Activated CD4-positive, alpha-beta memory T cell treated with anti-CD3 and anti-CD28 coated beads, Interleukin-2, amount 10 ng/mL, durations not matched to agents 7 days and 5 days (primary cell): ENCODE measurements around the gene CRAMP1. TPM values are rescaled to one million over a fixed set of nuclear protein-coding genes. Genes with fewer than 3 reads are reported as not detected.

Experiments used
- CTCF ChIA-PET: fragments of 350-600 bp; sonication (Branson Sonifier 250); formaldehyde crosslinking; loops from one replicate; lab custom pipeline; 2021; ENCODE audit warnings: antibody characterized with exemption, inconsistent platforms; lab: Charles Lee
- POLR2A ChIA-PET: fragments of 350-600 bp; sonication (Branson Sonifier 250); formaldehyde crosslinking; loops from one replicate; lab custom pipeline; 2021; ENCODE audit warnings: antibody characterized with exemption; lab: Charles Lee
- DNase-seq: peaks from one replicate; pipeline ENCODE4 v3.0.0-alpha.2; 2020
- H3K27ac Mint-ChIP-seq: one replicate; pipeline ENCODE4 v1.8.0; 2021; ENCODE audit warnings: mild to moderate bottlenecking, mixed read lengths
- H3K27me3 Mint-ChIP-seq: one replicate; pipeline ENCODE4 v1.8.0; 2021; ENCODE audit warnings: mixed read lengths
- H3K36me3 Mint-ChIP-seq: one replicate; pipeline ENCODE4 v1.8.0; 2021; ENCODE audit warnings: low read depth, mixed read lengths
- H3K4me1 Mint-ChIP-seq: one replicate; pipeline ENCODE4 v1.8.0; 2021; ENCODE audit warnings: mixed read lengths
- H3K4me3 Mint-ChIP-seq: one replicate; pipeline ENCODE4 v1.8.0; 2021; ENCODE audit warnings: mild to moderate bottlenecking, mixed read lengths
- H3K9me3 Mint-ChIP-seq: one replicate; pipeline ENCODE4 v1.8.0; 2021; ENCODE audit warnings: mixed read lengths
- total RNA-seq, 2 experiments: library from RNA; stranded (reverse); gene quantifications; one replicate each; pipeline ENCODE4 v1.2.3, GENCODE V29; 2021

CRAMP1 gene
- total RNA-seq, 2 experiments from 2014 or later = 24.2 to 24.5 TPM

- H3K36me3 Mint-ChIP-seq = peaks cover 29% of the 10 kb centered on the region
- no peaks in the 10 kb centered on the region for H3K9me3 Mint-ChIP-seq
- H3K27me3 Mint-ChIP-seq = no peaks in the 10 kb centered on the region
- H3K4me1 Mint-ChIP-seq = peaks cover 10% of the 10 kb centered on the region
- POLR2A ChIA-PET = no interaction called here
- H3K4me3 Mint-ChIP-seq = no peak overlapping the region
- no peak for DNase-seq
- CTCF ChIA-PET = no interaction called here
- no peak overlapping the region for H3K27ac Mint-ChIP-seq
Measured at GRCh38 chr16:1655909-1656807, 44.0 kb downstream of the CRAMP1 start.

- ChIA-PET POLR2A (no interaction called here), CTCF (no interaction called here)
- no peaks in the 10 kb centered on the region for H3K27me3 Mint-ChIP-seq
- peaks cover 24% of the 10 kb centered on the region for H3K36me3 Mint-ChIP-seq
- DNase-seq = no peak
- H3K27ac Mint-ChIP-seq = no peak overlapping the region
- H3K4me3 Mint-ChIP-seq = no peak overlapping the region
- H3K9me3 Mint-ChIP-seq = no peaks in the 10 kb centered on the region
- peaks cover 3% of the 10 kb centered on the region for H3K4me1 Mint-ChIP-seq
Measured at GRCh38 chr16:1656808-1657617, 44.9 kb downstream of the CRAMP1 start.

DNA sequence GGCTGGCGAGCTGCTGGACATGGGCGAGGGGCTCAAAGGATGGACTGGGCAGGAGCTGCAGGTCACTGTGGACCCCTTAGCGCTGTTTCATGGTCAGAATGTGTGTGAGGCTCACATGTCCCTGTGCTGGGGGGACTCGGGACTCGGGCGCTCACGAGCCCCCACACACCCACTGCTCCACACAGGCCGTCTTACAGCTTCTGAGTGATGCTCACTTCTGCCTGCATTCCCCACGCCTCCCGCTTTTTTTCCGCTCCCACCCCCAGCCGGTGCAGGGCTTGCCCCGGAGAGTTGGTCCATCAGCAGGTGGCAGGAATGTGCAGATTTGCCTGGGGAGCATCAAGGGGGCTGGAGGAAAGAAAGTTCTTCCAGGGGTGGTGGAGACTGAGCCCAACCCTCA, 45.7 kb downstream of the CRAMP1 start:
- CTCF ChIA-PET = no interaction called here
- Mint-ChIP-seq H3K27ac (no peak overlapping the region), H3K36me3 (peaks cover 30% of the 10 kb centered on the region)

DNA sequence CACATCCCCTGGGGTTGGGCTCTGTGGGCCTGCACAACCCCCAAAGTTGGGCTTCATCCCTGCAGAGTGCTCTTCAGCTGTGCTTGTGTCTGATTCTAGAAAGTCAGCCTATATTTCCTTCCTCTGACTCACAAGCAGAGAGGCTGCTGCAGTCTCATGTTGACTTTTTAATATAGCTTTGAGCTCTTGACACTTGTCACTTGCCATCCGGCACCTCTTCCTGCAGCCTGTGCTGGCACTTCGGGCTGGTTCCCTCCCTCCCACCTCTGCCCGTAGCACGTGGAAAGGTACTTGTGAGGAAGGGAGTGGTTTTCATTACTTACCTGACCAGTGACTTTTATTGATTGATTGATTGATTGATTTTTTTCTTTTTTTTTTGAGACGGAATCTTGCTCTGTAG, 46.9 kb downstream of the CRAMP1 start:
- peaks cover 40% of the 10 kb centered on the region for H3K36me3 Mint-ChIP-seq
- H3K27me3 Mint-ChIP-seq = no peaks in the 10 kb centered on the region
- ChIA-PET POLR2A (interaction anchor here (1.2 kb wide), 1 partner anchor 19 kb away, joined by 3 read pairs; the partner anchor contains the start of gene JPT2), CTCF (no interaction called here)
- H3K9me3 Mint-ChIP-seq = no peaks in the 10 kb centered on the region
- no peak for DNase-seq
- no peak overlapping the region for H3K4me3 Mint-ChIP-seq
- no peak overlapping the region for H3K27ac Mint-ChIP-seq
- peaks cover 3% of the 10 kb centered on the region for H3K4me1 Mint-ChIP-seq

More for the DNA sequence above, 45.7 kb downstream of the CRAMP1 start:
- H3K27me3 Mint-ChIP-seq = no peaks in the 10 kb centered on the region
- DNase-seq = no peak
- no peaks in the 10 kb centered on the region for H3K9me3 Mint-ChIP-seq
- POLR2A ChIA-PET = no interaction called here
- H3K4me1 Mint-ChIP-seq = peaks cover 3% of the 10 kb centered on the region
- H3K4me3 Mint-ChIP-seq = no peak overlapping the region

DNA sequence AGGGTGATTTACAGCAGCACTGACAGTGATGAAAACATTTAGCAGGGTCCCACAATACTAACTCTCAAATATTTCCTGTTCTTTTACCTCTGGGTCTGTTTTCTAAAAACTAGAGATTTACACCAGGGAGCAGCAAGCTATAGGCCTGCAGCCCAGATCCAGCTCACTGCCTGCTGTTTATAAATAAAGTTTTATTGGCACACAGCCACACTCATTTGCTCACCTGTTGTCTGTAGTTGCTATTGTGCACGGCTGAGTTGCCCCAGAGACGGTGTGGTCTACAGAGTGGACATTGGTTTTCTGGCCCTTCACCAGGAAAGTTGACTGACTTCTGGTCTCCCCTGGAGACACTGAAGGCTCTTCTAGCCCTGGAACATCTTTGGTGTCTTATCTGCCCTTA, 49.7 kb downstream of the CRAMP1 start:
- no peaks in the 10 kb centered on the region for H3K27me3 Mint-ChIP-seq
- H3K4me3 Mint-ChIP-seq = no peak overlapping the region
- no peak overlapping the region for H3K27ac Mint-ChIP-seq
- peaks cover 3% of the 10 kb centered on the region for H3K4me1 Mint-ChIP-seq
- peaks cover 36% of the 10 kb centered on the region for H3K36me3 Mint-ChIP-seq
- CTCF ChIA-PET = no interaction called here
- H3K9me3 Mint-ChIP-seq = no peaks in the 10 kb centered on the region
- POLR2A ChIA-PET = no interaction called here
- DNase-seq = no peak

DNA sequence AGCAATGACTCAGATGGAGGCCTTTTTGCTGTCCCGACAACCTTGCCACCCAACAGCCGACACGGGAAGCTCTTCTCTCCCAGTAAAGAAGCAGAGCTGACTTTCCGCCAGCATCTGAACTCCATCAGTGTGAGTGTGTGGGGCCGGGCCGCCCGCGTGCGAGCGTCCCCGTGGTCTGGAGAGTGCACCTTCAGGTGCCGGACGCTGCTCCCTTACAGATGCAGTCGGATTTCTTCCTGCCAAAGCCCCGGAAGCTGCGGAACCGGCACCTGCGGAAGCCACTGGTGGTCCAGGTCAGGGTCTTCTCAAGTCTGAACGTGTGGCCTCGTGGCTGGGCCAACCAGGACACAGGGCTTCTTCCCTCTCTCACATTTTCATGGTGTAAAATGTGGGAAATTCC, 50.4 kb downstream of the CRAMP1 start:
- Mint-ChIP-seq H3K36me3 (peaks cover 36% of the 10 kb centered on the region), H3K27ac (no peak overlapping the region), H3K27me3 (no peaks in the 10 kb centered on the region), H3K4me1 (peaks cover 3% of the 10 kb centered on the region), H3K4me3 (no peak overlapping the region), H3K9me3 (no peaks in the 10 kb centered on the region)
- no peak for DNase-seq
- ChIA-PET POLR2A (no interaction called here), CTCF (no interaction called here)

GRCh38 chr16:1665829-1666228, 53.7 kb downstream of the CRAMP1 start:
- peaks cover 57% of the 10 kb centered on the region for H3K36me3 Mint-ChIP-seq
- H3K4me1 Mint-ChIP-seq = no peaks in the 10 kb centered on the region
- H3K9me3 Mint-ChIP-seq = no peaks in the 10 kb centered on the region
- H3K27me3 Mint-ChIP-seq = no peaks in the 10 kb centered on the region
- H3K27ac Mint-ChIP-seq = no peak overlapping the region
- no peak overlapping the region for H3K4me3 Mint-ChIP-seq
- DNase-seq = no peak
- ChIA-PET CTCF (no interaction called here), POLR2A (interaction anchor here (1.0 to 1.3 kb wide), 2 partner anchors 10 to 12 kb away, joined by 3 read pairs; no protein-coding TSS in a partner anchor)

GRCh38 chr16:1666316-1666715, 54.2 kb downstream of the CRAMP1 start:
- Mint-ChIP-seq H3K27ac (no peak overlapping the region), H3K27me3 (no peaks in the 10 kb centered on the region), H3K9me3 (no peaks in the 10 kb centered on the region), H3K4me1 (no peaks in the 10 kb centered on the region), H3K36me3 (peaks cover 62% of the 10 kb centered on the region), H3K4me3 (no peak overlapping the region)
- ChIA-PET CTCF (no interaction called here), POLR2A (interaction anchor here (1.0 kb wide), 1 partner anchor 9 kb away, joined by 3 read pairs; no protein-coding TSS in a partner anchor)
- DNase-seq = no peak

- Mint-ChIP-seq H3K4me1 (no peaks in the 10 kb centered on the region), H3K9me3 (no peaks in the 10 kb centered on the region), H3K27me3 (no peaks in the 10 kb centered on the region), H3K36me3 (peaks cover 66% of the 10 kb centered on the region), H3K27ac (no peak overlapping the region), H3K4me3 (no peak overlapping the region)
- CTCF ChIA-PET = no interaction called here
- POLR2A ChIA-PET = no interaction called here
- DNase-seq = no peak
Measured at GRCh38 chr16:1667271-1667670, 55.1 kb downstream of the CRAMP1 start.

GRCh38 chr16:1667916-1668315, 55.8 kb downstream of the CRAMP1 start:
- no peaks in the 10 kb centered on the region for H3K9me3 Mint-ChIP-seq
- no peak overlapping the region for H3K4me3 Mint-ChIP-seq
- H3K36me3 Mint-ChIP-seq = peaks cover 65% of the 10 kb centered on the region
- CTCF ChIA-PET = no interaction called here
- no peak for DNase-seq
- H3K4me1 Mint-ChIP-seq = no peaks in the 10 kb centered on the region
- POLR2A ChIA-PET = interaction anchor here (0.7 kb wide), 1 partner anchor 10 kb away, joined by 3 read pairs; no protein-coding TSS in a partner anchor
- H3K27ac Mint-ChIP-seq = no peak overlapping the region
- no peaks in the 10 kb centered on the region for H3K27me3 Mint-ChIP-seq

DNA sequence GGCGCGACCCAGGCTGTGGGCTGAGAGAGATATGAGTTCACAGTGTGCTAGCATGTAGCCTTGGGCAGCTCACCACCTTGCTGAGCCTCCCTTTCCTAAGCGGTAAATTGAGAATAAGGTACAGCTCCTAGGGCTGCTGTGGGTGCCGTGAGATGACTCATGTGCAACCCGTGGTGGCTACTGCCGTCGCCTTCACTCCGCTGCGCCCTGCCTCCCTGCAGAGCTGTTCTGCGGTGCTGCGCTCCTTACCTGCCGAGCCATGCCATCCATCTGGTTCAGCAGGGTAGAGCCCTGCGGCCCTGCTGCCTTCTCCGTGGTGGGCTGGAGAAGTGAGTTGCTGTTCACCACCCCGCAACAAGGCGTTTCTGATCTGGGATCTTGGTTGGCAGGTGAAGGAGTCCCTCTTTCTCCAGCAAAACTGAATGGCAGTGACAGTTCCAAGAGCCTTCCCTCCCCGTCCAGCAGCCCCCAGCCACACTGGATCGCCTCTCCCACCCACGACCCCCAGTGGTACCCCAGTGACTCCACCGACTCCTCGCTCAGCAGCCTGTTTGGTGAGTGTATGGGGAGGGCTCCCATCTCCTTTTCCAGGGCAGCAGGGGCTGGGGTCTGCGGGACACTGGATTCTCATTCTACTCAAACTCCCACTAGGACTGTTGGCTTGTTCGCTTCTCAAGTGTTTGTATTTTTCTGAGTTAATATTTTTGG, 56.6 kb downstream of the CRAMP1 start:
- POLR2A ChIA-PET = interaction anchor here (0.7 kb wide), 1 partner anchor 9 kb away, joined by 3 read pairs; no protein-coding TSS in a partner anchor
- Mint-ChIP-seq H3K4me3 (no peak overlapping the region), H3K27ac (no peak overlapping the region), H3K36me3 (peaks cover 66% of the 10 kb centered on the region), H3K27me3 (no peaks in the 10 kb centered on the region), H3K9me3 (no peaks in the 10 kb centered on the region), H3K4me1 (no peaks in the 10 kb centered on the region)
- DNase-seq = no peak
- CTCF ChIA-PET = no interaction called here

GRCh38 chr16:1669698-1670097, 57.5 kb downstream of the CRAMP1 start:
- no peak overlapping the region for H3K4me3 Mint-ChIP-seq
- no peaks in the 10 kb centered on the region for H3K9me3 Mint-ChIP-seq
- H3K36me3 Mint-ChIP-seq = peaks cover 66% of the 10 kb centered on the region
- DNase-seq = no peak
- no peaks in the 10 kb centered on the region for H3K4me1 Mint-ChIP-seq
- H3K27me3 Mint-ChIP-seq = no peaks in the 10 kb centered on the region
- no peak overlapping the region for H3K27ac Mint-ChIP-seq
- POLR2A ChIA-PET = no interaction called here
- CTCF ChIA-PET = no interaction called here

GRCh38 chr16:1670371-1670770, 58.2 kb downstream of the CRAMP1 start:
- H3K4me1 Mint-ChIP-seq = no peaks in the 10 kb centered on the region
- H3K36me3 Mint-ChIP-seq = peaks cover 67% of the 10 kb centered on the region
- no peaks in the 10 kb centered on the region for H3K27me3 Mint-ChIP-seq
- no peak for DNase-seq
- no peak overlapping the region for H3K27ac Mint-ChIP-seq
- no peak overlapping the region for H3K4me3 Mint-ChIP-seq
- ChIA-PET CTCF (no interaction called here), POLR2A (no interaction called here)
- H3K9me3 Mint-ChIP-seq = no peaks in the 10 kb centered on the region
